Stimulated activated CD4-positive, alpha-beta T cell treated with anti-CD3 and anti-CD28 coated beads, Interleukin-12 subunit alpha, Interleukin-12 subunit beta, amount 100 ng/mL, for 24 hours (primary cell): Measurements from ENCODE around the gene MYH11.
"Not testable (repeated sequence)": the region's sequence is repeated elsewhere in the genome, so short reads cannot be mapped to it uniquely, and the experiment has no call there.

Experiments used
- DNase-seq, 2 experiments: peaks; one replicate each; pipeline ENCODE4 v3.0.0-alpha.2; 2020; ENCODE audit warnings: low read depth in 2 of 2

Gene MYH11

DNA sequence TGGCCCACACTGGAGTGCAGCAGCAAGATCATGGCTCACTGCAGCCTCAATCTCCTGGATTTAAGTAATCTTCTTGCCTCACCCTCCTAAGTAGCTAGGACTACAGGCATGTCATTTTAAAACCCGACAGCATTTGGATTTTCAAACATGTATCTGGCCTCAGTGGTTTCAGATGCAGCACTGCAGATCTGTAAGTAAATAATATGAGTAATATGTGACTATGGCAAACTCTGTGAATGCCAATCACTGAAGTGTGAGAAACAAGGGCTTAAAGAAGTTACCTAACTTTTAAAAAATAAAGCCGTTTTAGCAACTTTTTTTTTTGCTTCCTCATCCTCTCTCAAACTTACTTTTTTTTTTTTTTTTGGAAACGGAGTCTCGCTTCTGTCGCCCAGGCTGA lies 19.7 kb upstream of the MYH11 start:
- DNase-seq = no peak

DNA sequence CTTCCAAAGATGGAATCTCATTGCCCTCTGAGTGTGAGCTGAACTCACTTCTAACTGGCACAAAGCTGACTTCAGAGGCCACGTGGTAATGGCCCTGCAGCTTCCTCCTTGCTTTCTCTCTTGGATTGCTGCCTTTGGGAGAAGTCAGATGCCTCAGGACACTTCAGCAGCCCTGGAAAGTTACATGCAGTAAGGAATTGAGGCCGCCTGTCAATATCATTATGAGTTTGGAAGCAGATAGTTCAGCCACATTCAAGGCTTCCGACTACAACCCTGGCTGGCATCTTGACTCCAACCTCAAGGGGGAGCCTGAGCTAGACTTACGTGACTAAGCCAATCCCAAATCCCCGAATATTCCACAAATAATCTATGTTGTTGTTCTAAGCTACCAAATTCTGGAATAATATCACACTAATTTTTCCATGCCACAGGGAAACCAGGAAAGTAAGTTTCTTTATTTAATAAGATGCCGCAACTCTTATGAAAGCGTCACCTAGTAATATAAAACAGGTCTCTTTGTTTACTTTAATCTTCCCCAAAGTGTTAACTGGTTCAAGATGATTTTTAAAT lies 18.0 kb upstream of the MYH11 start:
- no peak for DNase-seq

DNA sequence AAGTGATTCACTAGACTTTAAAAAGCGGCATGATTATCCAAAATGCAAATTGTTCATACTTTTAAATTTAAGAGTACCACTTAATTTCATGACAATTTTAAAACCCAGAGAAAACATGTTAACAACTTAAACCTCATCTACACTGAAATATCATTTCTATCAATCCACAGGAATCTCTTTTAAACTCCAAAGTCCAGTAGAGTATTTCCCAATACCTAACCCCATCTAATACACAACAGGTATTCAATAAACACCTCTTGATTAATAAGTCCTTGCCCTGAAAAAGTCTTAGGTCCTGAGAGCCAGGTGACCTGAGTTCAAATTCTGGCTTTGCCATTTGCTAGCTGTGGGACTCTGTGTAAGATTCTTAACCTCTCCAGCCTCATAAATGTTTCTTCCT lies 16.9 kb upstream of the MYH11 start:
- DNase-seq = no peak

DNA sequence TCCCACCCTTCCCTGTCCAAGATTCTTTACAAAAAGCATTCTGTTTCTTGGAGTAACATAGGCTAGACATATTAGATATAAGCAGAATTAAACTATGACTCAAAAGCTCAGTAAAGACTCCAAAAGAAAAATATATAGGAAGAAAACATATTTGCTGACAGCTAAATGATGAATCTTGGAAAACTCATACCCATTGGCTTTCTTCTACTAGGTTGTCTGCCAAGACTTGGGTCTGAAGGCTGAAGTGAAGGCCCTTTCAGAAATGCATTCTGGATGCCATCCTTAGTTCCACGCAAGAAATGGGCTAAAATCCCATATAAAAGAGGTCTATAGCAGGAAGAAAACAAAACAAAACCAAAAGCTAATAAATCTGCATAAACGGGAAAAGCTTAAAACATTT lies 16.5 kb upstream of the MYH11 start:
- DNase-seq = no peak

DNA sequence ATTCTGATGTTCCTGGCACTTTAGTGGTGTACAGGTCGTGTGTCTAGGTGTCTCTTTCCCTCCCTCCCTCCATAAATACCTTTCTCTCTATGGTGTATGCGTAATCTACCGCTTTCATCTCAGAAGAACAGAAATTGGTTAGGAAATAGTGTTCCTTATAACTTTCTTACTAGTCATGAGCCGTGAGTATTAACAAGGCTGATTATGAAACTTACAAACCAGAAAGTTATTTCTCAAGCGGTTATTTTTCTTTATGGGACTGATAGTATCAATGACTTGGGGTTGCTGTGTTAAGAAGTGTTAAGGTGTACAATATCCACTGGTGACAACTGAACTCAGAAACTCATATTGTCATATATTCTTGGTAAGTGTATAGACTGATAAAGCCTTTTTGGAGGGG lies 13.2 kb upstream of the MYH11 start:
- no peak for DNase-seq

DNA sequence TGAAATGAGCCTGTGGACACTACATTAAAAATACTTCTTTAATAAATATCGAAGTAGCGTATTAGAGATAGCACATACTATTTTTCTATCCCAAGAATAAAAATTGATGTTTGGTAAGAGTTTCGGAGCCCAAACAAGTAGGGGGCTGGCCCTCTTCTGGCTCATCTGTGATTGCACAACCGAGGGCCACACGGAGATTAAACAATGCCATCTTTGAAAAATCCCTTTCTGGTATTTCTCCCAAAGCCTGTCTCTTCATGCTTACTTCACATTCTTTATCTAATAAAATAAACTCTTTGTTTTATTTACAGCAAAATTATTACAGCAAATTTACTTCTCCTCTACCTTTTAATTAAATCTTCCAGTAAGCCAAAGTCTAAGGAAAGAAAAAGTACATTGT lies 9.6 kb upstream of the MYH11 start:
- DNase-seq = no peak

DNA sequence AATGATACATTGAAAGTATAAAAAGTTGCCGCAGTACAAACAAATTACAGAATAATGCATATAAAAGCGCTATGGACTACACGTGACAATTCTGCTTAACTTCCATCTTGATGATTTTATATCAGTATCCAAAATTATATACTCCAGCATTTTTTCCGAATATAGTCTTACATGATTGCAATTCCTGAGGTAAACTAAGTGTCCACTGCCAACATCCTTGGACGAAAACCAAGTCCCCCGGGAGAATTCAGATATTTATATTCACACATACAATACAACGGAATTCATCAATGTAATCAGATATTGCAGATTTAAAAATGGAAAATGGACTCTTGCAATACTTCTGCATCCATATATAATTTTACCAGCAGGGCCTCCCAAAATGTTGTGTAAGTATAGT lies 8.9 kb upstream of the MYH11 start:
- no peak for DNase-seq

DNA sequence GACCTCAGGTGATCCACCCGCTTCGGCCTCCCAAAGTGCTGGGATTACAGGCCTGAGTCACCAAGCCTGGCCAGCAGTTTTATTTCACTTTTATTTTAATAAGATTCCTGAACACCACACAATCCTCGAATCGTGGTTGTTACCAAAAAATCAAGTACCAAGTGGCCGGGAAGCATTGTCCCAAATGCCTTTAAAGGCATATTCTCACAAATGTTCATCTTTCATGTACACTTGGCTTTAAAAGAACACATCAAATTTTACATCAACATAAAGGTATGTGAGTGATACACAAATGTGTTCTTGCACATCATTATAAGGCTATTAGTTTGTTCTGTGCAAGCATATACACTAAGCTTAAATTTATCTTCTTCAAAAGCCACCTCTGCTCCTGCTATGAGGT lies 8.1 kb upstream of the MYH11 start:
- no peak for DNase-seq

DNA sequence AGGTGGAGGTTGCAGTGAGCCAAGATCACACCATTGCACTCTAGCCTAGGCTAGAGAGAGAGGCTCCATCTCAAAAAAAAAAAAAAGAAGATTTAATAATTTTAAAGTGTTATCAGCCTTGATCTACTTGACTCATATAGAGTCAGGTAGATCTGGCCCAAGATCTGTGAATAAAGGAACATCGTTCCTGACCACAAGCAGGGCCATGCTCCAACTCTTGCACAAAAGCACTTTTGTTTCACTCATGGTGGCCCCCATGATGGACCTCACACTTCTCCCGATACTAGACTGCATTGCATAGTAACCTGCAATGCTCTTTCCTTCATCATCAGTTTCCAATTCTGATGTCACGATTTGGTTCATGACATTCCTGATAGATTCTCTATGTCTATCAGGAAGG lies 5.2 kb upstream of the MYH11 start:
- DNase-seq = no peak

DNA sequence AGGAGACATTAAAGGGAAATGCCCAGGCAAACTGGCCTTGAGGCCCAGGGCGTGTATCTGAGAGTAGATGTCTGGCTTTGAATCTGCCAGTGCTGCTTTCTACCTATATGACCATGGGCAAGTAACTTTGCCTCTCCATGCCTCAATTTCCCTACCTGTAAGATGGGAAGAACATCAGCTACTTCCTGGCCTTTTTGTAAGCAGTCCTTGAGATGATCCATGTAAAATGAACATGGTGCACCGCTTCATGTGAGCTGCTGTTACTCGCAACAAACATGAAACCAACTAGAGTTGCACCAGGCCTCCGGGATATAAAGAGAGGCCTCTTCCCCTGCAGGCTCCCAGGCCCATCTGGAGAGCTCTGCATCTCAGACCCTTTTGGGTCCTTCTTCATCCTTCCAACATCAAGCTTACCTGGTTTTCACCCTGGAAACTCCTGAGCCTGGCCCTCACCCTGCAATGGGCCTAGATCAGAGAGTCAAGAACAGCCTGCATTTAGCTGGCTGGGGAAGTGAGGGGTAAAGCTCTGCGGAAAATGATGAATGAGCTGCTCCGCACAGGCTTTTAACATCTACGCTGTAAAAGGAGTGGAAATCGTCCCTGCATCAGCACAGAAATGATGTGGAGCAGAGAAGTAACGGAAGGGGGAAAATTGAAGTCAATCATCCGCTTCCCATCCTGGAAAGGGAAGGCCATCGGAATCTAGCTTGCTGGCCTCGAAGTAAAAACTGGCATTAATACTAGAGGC lies 2.3 kb upstream of the MYH11 start:
- DNase-seq = no peak

DNA sequence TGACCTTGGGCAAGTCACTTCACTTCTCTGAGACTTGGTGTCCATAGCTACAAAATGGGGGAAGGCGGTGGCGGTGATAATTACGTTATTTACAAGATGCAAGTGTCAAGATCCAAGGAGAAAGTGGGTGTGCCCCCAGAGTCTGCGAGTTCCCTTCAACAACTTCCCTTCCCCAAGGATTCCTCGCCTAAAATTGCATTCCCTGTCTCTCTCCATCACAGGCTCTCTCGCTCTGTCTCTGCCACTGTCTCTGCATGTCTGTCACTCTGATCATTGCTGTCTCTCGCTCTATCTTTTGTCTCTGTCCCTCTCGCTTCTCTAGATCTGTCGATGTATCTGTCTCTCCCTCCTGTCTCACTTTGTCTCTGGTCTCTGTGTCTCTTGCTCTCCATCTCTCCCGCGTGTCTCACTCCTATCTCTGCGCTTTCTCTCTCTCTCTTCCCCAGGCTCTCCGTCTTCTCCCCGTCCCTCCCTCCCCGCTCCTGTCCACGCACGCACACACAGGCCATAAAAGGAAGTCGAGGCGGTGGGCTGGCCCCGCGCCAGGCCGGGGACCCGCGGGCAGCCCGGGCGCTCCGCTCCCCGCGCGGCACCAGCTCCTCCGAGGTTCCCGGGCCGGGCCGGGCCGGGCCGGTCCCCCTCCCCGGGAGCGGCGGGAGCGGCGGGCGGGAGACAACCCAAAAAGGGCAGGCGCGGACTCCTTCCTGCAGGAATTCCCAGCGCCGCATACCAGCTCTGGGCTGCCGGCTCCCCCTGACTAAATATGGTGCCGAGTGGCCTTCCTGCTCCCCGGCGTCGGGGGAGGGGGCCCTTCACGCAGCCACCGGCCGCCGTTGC lies 1.1 kb upstream of the MYH11 start:
- no peak for DNase-seq

DNA sequence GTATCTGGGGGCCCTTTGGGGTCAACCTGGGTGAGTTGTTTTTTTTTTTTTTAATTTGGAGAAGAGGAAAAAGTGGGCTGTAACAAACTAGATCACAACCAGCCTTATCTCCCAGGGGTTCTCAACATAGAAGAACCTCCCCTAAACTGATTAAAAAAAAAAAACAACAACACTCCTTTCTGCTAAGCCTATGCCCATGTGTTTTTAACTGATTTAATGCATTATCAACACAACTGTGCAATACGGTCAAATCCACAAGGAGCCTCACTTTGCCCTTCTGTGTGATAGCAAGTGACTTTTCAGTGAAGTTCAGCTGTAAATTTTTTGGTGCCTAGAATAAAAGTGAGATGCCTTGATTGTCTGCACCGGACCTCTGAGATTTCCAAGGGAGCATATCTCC lies 646 bp downstream of the MYH11 start:
- DNase-seq = no peak

DNA sequence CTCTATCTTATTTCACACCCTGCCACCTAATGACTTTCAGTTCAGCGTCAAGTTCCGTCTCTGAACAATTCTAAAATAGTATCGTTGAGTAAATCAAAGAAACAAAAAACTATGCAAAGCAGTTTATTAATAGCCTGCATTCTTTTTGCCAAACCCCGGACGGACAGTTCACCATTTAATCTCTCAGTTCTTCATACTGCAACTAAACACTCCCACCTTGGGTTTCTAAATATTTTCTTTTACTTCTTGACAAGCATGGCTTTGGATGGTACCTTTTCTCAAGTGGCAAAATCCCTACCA lies 1.2 kb downstream of the MYH11 start:
- DNase-seq = no peak

DNA sequence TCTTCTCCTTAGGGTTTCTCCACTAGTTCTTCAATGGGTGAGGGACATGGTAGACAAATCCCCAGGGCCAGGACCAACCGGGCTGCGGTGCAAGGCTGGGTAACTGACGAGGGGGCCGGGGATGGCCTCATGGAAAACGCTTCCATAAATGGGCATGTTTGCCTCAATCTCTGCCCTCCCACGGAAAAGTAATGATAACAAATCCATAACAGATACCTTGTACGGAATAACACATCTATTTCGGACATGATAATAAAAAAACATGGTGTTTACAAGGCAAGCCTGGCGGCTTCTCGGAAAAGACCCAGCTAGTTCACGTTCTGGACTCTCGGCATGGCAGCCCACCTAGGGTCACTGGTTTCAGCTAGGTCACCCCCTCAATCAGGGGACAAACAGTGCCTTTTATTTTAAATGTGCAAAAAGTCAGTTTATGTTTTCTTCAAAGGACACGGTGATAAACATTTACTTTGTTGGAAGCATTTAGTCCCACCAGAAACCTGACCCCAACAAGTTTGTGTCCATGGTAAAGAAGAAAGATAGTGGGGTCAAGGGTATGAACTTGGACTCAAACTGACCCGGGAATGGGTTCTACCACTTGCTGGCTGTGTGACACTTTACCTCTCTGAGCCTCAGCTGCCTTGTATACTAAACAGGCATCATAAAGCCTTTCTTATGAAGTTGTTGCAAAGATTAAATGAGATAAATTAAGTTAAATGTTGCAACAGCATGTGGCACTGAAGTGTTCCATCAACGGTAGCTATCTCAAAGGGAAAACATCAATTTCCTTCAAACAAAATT lies 1.7 kb downstream of the MYH11 start:
- DNase-seq = no peak

DNA sequence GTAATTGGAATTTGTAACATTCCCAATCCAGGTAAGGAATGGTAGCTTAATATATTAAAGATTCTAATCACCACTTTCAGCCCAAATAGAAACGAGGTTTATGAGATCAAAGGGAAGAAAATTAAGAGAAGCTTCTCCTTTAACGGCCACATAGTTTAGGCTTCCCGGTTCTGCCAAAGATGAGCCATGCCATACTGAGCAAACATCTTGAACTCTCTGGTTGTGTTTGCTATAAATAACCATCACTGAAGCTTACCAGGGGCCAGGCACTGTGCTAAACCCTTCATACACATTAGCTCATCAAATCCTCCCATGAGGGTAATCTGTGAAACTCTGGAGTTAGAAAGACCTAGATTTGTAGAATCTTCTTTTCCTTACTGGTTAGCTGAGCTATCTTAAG lies 2.8 kb downstream of the MYH11 start:
- no peak for DNase-seq

DNA sequence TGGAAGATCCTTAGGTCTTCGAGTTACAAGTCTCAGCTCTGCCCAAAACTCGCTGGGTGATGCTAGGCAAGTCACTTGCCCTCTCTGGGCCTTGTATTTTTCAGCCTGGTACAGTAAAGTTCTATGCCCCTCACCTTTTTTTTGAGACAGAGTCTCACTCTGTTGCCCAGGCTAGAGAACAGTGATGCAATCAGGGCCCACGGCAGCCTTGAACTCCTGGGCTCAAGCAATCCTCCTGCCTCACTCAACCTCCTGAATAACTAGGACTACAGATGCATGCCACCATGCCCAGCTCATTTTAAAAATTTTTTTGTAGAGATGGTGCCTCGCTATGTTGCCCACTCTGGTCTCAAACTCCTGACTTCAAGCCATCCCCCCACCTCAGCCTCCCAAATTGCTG lies 3.8 kb downstream of the MYH11 start:
- no peak for DNase-seq

DNA sequence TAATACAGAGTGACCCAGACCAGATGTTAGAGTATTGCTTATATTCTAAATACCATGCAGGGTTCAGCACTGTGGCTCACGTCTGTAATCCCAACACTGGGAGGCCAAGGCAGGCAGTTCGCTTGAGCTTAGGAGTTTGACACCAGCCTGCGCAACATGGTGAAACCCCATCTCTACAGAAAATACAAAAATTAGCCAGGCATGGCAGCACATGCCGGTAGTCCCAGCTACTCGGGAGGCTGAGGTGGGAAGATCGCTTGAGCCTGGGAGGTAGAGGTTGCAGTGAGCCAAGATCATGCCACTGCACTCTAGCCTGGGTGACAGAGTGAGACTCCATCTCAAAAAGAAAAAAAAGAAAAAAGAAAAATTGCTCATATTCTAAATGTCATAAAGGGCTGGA lies 6.3 kb downstream of the MYH11 start:
- not testable (repeated sequence) for DNase-seq

DNA sequence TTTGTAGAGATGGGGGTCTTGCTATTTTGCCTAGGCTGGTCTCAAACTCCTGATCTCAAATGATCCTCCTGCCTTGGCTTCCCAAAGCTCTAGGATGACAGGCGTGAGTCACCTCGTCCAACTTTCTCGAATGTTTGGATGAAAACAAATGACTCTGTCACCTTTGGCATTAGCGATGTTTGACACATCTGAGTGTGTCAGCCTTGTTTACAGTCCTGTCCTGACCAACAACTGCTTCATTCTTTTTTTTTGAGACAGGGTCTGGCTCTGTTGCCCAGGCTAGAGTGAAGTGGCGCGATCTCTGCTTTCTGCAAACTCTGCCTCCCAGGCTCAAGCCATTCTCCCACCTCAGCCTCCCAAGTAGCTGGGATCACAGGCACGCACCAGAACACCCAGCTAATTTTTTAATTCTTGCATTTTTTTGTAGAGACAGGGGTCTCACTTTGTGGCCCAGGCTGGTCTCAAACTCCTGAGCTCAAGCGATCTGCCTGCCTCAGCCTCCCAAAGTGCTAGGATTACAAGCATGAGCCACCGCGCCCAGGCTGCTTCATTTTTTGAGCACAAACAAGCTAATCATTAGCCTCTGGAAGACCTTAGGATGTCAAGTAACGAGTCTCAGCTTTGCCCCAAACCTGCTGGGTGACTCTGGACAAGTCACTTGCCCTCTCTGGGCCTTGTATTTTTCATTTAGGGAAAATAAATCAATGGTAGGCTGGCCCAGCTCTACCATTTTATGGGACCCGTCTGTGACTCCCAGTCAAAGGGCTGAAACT lies 7.4 kb downstream of the MYH11 start:
- DNase-seq = no peak

DNA sequence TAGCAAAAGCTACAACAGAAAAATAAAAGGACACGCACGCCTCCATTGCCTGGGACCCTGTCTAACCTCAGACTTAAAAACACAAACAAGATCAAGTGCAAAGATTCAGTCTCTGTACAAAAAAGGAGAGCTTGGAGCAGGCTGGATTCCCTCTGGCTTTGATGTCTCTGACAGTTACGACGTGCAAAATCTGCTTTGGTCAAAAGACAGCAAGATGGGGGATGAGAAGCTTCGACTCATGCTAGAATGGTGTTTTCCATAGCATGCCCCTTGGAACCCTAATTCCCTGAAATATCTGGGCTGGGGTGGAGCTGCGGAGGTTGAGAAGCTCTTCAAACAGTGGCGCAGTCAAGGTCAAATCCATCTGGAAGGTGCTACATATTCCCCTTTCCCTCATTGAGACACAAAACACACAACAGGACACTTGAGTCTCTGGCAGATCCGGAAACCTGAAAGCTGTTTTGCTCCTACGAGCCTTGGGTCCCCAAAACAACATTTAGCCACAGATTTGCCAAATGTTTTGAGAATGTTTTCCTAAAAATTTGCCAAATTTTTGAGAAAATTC lies 9.1 kb downstream of the MYH11 start:
- no peak for DNase-seq

DNA sequence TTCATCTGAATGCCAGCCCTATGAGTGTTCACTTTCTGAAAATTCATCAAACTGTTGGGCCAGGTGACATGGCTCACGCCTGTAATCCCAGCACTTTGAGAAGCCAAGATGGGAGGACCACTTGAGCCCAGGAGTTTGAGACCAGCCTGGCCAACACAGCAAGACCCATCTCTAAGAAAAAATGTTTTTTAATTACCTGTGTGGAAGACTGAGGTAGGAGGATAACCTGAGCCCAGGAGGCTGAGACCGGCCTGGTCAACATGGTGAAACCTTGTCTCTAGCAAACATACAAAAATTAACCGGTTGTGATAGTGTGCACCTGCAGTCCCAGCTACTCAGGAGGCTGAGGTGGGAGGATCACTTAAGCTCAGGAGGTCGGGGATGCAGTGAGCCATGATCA lies 10.3 kb downstream of the MYH11 start:
- DNase-seq = no peak

DNA sequence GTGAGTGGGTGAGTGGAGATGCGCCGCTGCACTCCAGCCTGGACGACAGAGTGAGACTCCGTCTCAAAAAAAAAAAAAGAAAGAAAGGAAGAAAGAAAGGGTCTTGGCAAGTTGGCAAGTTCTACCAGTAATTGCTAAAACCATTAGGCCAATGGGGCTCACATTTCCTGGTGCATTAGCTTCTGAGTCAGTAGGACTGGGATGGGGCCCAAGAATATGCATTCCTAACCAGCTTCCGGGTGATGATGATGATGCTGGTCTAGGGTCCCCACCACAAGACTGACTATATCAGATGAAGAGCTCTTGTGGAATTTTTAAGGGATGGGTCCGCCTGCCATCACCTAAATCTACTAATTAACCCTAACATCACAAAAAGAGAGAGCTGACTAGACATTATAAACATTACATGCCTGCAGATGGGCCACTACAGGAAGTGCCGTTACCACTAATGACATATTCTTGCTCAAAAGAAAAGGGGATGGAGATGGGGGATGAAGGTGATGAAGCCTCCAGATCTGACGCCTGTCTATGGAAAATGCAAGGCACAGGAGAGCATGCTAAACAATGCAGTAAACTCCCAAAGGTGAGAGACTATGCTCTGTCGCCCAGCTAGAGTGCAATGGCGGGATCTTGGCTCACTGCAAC lies 13.1 kb downstream of the MYH11 start:
- no peak for DNase-seq
